HG03575 (cell line): ENCODE measurements around the gene SOX8.

Experiments
- ATAC-seq: cut with Tn5 transposase; IDR thresholded peaks from one replicate; pipeline ENCODE4 v1.9.1; 2021; ENCODE audit not compliant: unreplicated experiment, insufficient number of reproducible peaks, low FRiP score; ENCODE audit errors: extremely low read depth

The SOX8 gene

DNA sequence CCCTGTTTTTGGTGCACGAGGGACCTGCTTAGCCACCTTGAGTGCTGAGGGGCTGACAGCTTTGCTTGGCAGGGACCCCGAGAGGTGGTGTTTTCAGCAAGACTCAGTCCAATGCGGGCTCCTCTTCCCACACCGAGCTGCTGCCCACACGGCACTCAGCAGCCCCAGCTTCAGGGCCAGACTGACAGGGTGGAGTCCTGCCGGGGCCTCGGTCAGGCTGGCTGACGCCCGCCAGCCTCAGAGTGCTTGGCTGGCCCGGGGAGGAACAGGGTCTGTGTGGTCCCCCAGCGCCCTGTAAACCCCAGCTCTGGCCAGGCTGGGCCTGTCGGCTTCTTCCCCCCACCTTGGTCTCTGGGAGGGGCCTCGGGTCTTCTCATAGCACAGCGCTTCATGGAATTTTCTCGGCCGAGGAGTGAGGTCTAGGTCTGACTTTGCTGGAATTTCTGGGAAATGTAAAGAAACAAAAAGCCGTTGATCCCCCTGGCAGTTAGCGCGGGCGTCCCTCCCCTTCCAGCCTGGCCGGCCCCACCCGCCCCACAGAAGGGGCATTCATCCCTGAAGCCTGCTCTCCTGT, 2.6 kb downstream of the SOX8 start:
- ATAC-seq = no peak

GRCh38 chr16:984736-985636, 3.4 kb downstream of the SOX8 start:
- ATAC-seq = no peak

DNA sequence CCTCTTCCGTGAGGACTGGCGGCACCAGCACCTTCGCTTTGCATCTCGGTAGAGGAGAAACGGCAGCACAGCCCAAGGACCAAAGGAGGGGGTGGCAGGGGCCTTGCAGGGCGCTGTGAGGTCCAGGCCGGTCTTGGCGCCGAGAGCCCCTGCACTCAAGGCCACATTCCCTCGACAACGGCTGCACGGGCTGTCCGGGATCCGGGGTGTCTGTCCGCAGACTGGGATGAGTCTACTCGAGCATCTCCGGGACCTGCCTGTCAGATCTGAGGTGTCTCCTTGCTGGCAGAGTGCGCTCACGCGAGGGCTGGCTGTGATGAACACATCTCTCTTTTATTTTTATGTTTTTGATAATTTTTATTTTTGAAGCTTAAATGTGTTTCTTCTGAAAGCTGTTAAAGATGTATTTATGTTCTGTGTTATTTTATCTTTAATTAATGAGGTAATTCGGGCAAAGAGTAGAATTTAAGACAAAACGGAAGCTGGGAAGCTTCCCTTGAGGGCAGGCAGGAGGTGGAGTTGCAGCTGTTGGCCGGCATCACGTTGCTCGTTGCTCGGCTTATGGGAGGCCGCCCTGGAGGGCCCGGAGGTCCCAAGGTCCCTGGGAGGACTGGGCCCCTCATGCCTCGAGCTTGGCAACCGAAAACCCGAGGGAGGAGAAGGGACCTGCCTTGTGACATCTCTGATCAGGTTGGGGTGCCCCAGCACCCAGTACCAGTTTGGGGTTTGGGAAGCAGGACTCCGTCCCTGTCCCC, 4.3 kb downstream of the SOX8 start:
- no peak for ATAC-seq

GRCh38 chr16:986411-986810, 4.8 kb downstream of the SOX8 start:
- ATAC-seq = no peak

DNA sequence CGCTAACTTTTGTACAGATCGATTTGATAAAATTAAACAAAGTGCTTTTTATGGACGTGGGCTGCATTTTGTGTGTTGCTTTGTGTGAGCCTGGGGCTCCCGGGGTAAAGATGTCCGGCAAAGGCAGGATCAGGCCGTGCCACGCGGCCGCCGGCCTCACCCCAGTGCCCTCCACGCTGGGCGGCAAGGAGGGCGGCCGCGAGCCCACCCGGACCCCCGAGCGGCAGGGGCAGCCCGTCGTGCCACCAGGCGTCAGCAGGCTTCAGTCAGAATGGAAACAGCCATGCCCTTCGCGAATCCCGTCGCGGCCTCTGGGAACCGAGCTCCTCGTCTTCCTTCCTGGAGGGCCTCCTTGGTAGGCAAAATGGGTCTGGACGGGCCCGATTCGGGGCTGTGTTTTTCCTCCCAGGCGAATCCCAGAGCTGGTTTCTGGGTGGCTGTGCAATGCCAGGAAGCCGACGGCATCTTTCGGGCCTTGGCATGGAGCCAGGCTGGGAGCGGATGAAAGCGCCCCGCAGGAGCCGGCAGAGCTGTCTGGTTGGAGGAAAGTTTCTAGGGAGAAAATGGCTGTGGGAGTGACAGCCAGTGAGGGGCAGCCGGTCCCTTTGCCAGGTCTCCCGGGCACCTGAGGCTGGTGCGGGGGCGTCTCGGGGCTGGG, 5.5 kb downstream of the SOX8 start:
- ATAC-seq = no peak

GRCh38 chr16:987906-988305, 6.3 kb downstream of the SOX8 start:
- no peak for ATAC-seq

- no peak for ATAC-seq
These were observed 7.1 kb downstream of the SOX8 start for GRCh38 chr16:988471-989353.

- ATAC-seq = no peak
These were observed 7.8 kb downstream of the SOX8 start for GRCh38 chr16:989354-989814.

DNA sequence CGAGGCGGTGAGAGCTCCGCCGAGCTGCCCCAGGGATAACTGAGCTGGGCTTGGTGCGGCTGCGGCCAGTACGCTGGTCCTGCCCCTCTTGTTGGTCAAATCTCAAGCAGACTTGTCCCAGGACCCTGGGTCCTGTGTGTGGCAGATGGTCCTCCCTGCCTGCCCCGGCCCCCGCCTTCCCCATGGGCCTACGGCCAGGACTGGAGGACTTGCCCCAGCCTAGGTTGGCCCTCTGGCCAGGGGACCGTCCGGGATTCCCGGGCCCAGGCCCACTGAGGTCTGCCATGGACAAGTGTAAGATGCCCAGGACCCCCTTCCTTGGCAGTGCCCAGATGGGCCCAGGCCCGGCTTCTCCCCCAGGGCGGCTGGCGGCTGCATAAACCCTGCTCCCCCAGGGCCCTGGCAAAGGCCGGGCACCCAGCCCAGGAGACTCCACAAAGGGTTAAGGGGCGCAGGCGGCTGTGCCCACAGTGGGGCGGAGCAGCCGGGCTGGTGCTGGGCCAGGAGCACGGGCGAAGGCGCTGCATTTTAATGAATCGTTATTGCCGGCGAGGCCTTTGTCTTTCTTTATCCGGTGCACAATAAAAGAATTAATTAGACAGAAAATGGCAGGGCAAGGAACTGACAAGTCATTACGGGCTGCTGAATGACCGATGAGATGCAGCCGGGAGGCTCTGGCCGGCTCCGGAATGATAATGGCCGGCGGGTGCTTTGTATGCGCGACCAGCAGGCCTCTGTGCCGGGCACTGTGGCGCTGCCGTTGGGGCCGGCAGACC, 9.1 kb downstream of the SOX8 start:
- ATAC-seq = no peak

DNA sequence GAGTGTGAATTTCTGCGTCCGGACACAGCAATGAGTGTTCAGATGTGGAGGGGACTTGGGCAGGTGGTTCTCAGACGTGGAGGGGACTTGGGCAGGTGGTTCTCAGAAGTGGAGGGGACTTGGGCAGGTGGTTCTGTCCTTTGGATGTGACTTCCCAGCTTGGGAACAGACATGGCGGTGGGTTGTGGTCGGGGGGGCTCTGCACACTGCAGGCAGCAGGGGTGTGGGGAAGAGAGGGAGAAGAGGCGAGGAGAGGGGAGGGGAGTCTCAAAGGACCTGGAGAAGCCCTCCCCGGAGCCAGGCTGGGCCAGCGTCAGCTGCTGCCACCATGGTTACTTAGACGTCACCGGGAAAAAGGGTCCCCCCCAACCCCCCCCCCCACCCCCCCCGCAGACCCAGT, 9.8 kb downstream of the SOX8 start:
- ATAC-seq = no peak

DNA sequence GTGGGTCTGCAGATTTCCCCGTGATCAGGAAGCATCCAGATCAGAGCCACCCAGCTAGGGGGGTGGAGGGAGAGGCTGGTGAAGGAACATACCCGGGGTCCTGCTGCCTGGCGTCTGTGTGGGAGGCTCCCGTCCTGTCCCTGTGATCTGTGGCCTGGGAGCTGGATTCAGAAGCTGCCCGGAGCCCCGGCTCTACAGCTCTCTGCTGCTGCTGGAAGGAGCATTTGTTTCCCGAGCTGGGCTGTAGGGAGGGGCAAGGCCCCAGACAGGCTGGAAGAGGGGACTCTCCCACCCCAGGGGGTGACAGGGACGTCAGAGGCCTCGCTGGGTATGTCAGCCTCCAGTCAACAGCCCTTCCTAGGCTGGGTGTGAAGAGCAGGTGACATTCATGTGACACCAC, 10.2 kb downstream of the SOX8 start:
- no peak for ATAC-seq

GRCh38 chr16:993731-994130, 12.2 kb downstream of the SOX8 start:
- ATAC-seq = no peak

GRCh38 chr16:995087-995486, 13.5 kb downstream of the SOX8 start:
- ATAC-seq = no peak

GRCh38 chr16:995783-996182, 14.2 kb downstream of the SOX8 start:
- ATAC-seq = no peak

DNA sequence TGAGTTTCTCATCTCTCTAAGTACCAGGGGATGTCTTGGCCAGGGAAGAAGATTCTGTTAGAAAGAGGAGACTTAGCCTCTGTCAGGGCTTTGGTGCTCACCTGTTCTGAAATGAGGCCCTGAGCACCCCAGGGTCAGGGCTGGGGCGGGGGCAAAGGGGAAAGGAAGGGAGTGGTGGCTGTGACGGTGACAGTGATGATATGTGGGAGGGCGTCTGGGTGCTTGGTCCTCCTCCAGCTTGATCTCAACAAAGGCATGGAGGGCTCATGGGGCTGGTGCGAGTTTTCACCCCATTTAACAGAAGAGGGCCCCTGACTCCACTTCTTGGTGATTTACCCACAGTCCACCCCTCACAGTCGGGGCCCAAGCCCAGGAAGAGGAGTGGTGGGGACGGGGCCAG, 15.1 kb downstream of the SOX8 start:
- no peak for ATAC-seq

DNA sequence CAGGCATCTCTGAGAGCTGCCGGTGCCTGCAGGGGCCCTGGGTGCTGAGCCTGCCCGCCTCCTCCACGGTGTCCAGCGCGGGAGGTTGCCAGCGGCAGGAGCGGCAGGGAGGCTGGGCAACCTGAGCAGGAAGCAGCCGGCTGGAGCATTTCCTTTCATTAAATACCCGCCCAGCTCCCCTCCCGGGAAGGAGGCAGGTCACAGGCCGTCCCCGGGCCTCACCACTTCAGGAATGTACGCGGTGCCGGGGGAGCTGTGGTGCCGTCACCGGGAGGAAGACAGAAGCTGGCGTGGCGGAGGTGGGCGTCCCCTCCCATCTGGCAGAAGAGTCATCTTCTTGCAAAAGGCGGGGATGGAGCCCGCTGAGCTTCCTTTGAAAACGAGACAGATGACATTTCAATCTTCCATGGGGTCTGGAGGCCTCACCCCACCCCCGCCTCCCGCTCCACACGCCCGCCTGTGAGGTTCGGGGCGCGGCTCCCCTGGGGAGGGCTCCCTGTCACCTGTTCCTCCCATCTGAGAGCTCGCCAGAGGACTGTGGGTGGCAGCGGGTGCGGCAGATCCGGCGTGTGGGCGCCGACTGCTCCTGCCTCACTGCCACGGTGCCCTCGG, 16.0 kb downstream of the SOX8 start:
- no peak for ATAC-seq

DNA sequence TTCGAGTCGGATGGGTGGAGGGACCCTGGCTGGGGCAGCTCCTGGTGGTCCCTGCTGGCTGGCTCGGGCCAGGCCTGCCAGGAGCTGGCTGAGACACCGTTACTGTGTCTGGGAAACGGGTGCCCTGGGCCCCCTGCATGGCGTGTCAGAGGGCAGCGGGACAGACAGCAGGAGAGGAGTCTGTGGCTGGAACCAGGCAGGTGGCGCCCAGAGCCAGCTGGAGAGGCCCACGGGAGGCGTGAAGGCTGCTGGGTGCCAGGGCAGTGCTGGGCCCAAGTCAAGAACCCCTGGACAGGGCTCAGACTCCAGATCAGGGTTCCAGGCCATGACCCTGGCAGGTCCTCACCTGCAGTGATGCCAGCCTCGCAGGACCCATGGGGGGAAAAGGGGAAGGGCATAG, 16.6 kb downstream of the SOX8 start:
- no peak for ATAC-seq
